Spleen (tissue), 11 donors: Measurements from ENCODE around the gene PRR7. TPM values are rescaled to one million over a fixed set of nuclear protein-coding genes. Genes with fewer than 3 reads are reported as not detected.
A peak's percentile ranks its signal among the peaks of the same experiment; 100 is the strongest.

Source experiments
- DNase-seq: peaks from one replicate; pipeline ENCODE4 v3.0.0-alpha.2; 2020
- H3K27ac ChIP-seq, 8 donors: fragments of 200-600 bp; sonication (generic) in 7 of 8; 1 replicate in 4 of 8; 2 replicates in 4 of 8; pipeline versions ENCODE4 v1.5.0 to v1.8.0; 2016 to 2021; ENCODE audit warnings: inconsistent platforms in 4 of 8, mild to moderate bottlenecking in 4 of 8, moderate library complexity in 1 of 8
- H3K27me3 ChIP-seq, 7 donors: fragments of 200-600 bp; sonication (generic) in 6 of 7; replicated peaks in 1 of 7; 1 replicate in 4 of 7; 2 replicates in 3 of 7; pipeline versions ENCODE4 v1.5.0 to v1.8.0; 2016 to 2021; ENCODE audit warnings: inconsistent platforms in 3 of 7, mild to moderate bottlenecking in 1 of 7
- H3K36me3 ChIP-seq, 6 donors: fragments of 200-600 bp; sonication (generic) in 5 of 6; 1 replicate in 4 of 6; 2 replicates in 2 of 6; pipeline versions ENCODE4 v1.5.0 to v1.8.0; 2016 to 2021; ENCODE audit warnings: inconsistent platforms in 2 of 6
- H3K4me1 ChIP-seq, 6 donors: fragments of 200-600 bp; sonication (generic) in 5 of 6; 1 replicate in 3 of 6; 2 replicates in 3 of 6; pipeline versions ENCODE4 v1.5.0 to v1.8.0; 2016 to 2021; ENCODE audit warnings: inconsistent platforms in 3 of 6
- H3K4me3 ChIP-seq, 8 donors: fragments of 200-600 bp; sonication (generic) in 7 of 8; 1 replicate in 4 of 8; 2 replicates in 4 of 8; pipeline versions ENCODE4 v1.5.0 to v1.8.0; 2016 to 2021; ENCODE audit warnings: inconsistent platforms in 4 of 8, mild to moderate bottlenecking in 4 of 8, moderate library complexity in 2 of 8
- H3K9me3 ChIP-seq, 8 donors: fragments of 200-600 bp; sonication (generic) in 7 of 8; 1 replicate in 4 of 8; 2 replicates in 4 of 8; pipeline versions ENCODE4 v1.5.0 to v1.8.0; 2016 to 2021; ENCODE audit warnings: inconsistent platforms in 4 of 8
- POLR2A ChIP-seq, 3 donors: fragments of 450-650 bp; IDR thresholded peaks; one replicate each; pipeline ENCODE4 v1.5.1; 2017; ENCODE audit warnings: antibody characterized with exemption in 3 of 3, mild to moderate bottlenecking in 1 of 3
- POLR2AphosphoS5 ChIP-seq, 3 donors: sonication (generic); formaldehyde crosslinking; IDR thresholded peaks; one replicate each; pipeline ENCODE4 v1.5.1; 2017; ENCODE audit warnings: antibody characterized with exemption in 3 of 3
- WGBS, 5 donors: extraction: QIAGEN DNeasy Blood & Tissue Kit in 3 of 5; methylation state at CpG; one replicate each; pipeline versions ENCODE4 v1.1.5 to v1.1.7; 2013 to 2018; 5-methylcytosine and 5-hydroxymethylcytosine counted together
- intact Hi-C: fragments of 100-400 bp; cut with DNase I; formaldehyde crosslinking; loops from one replicate; pipeline ENCODE4 v1.15.0; 2023; ENCODE audit warnings: low total_unique reads
- polyA plus RNA-seq, 3 donors: library from polyadenylated mRNA; stranded (reverse); fragments of 200-250 nt; gene quantifications; one replicate each; pipeline ENCODE4 v1.2.1, GENCODE V29; 2013
- total RNA-seq, 7 donors: library from RNA; depleted of rRNA in 3 of 7; stranded (reverse); fragments of >200 nt in 3 of 7; fragmentation: NEBNext Ultra II Directional in 4 of 7; extraction: Animal tissue kit (Norgen Biotek cat#: 25700) in 4 of 7; gene quantifications; one replicate each; pipeline versions ENCODE4 v1.1.0 to v1.2.1, GENCODE V29; 2016 to 2021
- TF ChIP-seq, protein P1 (sequence below), 11 experiments: fragments of 200-600 bp in 7 of 11; fragments of 450-650 bp in 4 of 11; sonication (generic) in 4 of 11; IDR thresholded peaks in 8 of 11; conservative IDR thresholded peaks in 3 of 11; 1 replicate in 7 of 11; 2 replicates in 4 of 11; pipeline versions ENCODE4 v1.4.0 to v1.8.0; 2016 to 2021; ENCODE audit warnings: antibody characterized with exemption in 11 of 11, inconsistent platforms in 4 of 11, mild to moderate bottlenecking in 1 of 11
- donor health status: healthy with polysubstance abuse.
- donor health status: DM: no; HTN: no; CAD: no; lungs with moderate emphysema.
- donor health status: DM: no; HTN: no; CAD: no.
- donor health status: Bipolar disorder and iron deficiency.
- donor health status: healthy.
- donor health status: DM: no; HTN: no; CAD: no.
- donor health status: DM: yes; HTN: yes; CAD: no.

Gene PRR7
- total and polyA plus RNA-seq, 10 donors = 1.7 to 5.7 (median 4.6) TPM; not detected in 1

- intact Hi-C loops = no loop called here
- H3K36me3 ChIP-seq = peaks cover 0 to 30% (median 7%) of the 10 kb centered on the region in 6 donors
- H3K9me3 ChIP-seq = no peaks in the 10 kb centered on the region
- TF ChIP-seq POLR2A (IDR thresholded peaks at IDR 0.05) (no peak), POLR2AphosphoS5 (IDR thresholded peaks at IDR 0.05) (peak; percentile 55 to 73 (median 60))
- TF ChIP-seq, protein P1, sequence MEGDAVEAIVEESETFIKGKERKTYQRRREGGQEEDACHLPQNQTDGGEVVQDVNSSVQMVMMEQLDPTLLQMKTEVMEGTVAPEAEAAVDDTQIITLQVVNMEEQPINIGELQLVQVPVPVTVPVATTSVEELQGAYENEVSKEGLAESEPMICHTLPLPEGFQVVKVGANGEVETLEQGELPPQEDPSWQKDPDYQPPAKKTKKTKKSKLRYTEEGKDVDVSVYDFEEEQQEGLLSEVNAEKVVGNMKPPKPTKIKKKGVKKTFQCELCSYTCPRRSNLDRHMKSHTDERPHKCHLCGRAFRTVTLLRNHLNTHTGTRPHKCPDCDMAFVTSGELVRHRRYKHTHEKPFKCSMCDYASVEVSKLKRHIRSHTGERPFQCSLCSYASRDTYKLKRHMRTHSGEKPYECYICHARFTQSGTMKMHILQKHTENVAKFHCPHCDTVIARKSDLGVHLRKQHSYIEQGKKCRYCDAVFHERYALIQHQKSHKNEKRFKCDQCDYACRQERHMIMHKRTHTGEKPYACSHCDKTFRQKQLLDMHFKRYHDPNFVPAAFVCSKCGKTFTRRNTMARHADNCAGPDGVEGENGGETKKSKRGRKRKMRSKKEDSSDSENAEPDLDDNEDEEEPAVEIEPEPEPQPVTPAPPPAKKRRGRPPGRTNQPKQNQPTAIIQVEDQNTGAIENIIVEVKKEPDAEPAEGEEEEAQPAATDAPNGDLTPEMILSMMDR (IDR thresholded peaks at IDR 0.05 in 8 of 11, conservative IDR thresholded peaks at IDR 0.05 in 3 of 11) = no peak
- H3K27me3 ChIP-seq = peaks cover 0 to 9% (median 0%) of the 10 kb centered on the region in 7 donors
- peak overlapping the region in 7 of 8 donors; percentile 24 to 75 (median 52) for H3K27ac ChIP-seq
- peak; percentile 88 for DNase-seq
- peaks cover 16 to 70% (median 58%) of the 10 kb centered on the region in 6 donors for H3K4me1 ChIP-seq
- peak overlapping the region in 1 of 8 donors; percentile 1 for H3K4me3 ChIP-seq
- 25 to 36% (median 29%) methylated on average over 18 of the region's 18 CpGs for WGBS, 5 donors
Observed at GRCh38 chr5:177478711-177479646, 32.4 kb downstream of the PRR7 start.

GRCh38 chr5:177479774-177480173 lies 33.2 kb downstream of the PRR7 start:
- Histone ChIP-seq H3K27me3 (peaks cover 0 to under 1% (median 0%) of the 10 kb centered on the region in 7 donors), H3K4me1 (peaks cover 16 to 62% (median 52%) of the 10 kb centered on the region in 6 donors), H3K36me3 (peaks cover 0 to 38% (median 8%) of the 10 kb centered on the region in 6 donors), H3K4me3 (no peak overlapping the region), H3K27ac (peak overlapping the region in 7 of 8 donors; percentile 24 to 75 (median 52)), H3K9me3 (no peaks in the 10 kb centered on the region)
- intact Hi-C loops = no loop called here
- no peak for DNase-seq
- 42 to 57% (median 50%) methylated on average over 14 of the region's 14 CpGs for whole genome bisulfite sequencing, 5 donors
- TF ChIP-seq, protein P1 (IDR thresholded peaks at IDR 0.05 in 8 of 11, conservative IDR thresholded peaks at IDR 0.05 in 3 of 11) = no peak
- TF ChIP-seq POLR2A (IDR thresholded peaks at IDR 0.05) = no peak
- peak in 2 of 3 donors; percentile 6 to 18 for TF ChIP-seq POLR2AphosphoS5 (IDR thresholded peaks at IDR 0.05)

DNA sequence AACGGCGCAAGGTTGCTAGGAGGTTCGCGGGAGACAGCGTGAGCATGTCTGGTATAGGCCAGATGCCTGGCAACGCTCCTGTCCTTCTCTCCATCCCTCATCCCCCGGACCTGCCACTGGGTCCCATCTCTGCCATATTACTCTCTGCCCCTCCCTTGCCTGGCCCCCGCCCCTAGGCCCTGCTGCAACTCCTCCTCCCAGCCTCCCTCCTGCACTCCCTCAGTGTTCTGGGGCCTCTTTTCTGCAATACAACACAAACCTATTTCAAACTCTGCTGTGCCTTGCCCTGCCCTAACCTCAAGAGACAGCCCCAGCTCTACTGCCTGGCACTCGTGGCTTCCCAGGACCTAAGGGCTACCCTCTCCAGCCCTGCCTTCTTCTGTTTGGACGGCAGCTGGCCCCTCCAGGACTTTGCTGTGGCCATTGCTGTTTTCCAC lies 35.8 kb downstream of the PRR7 start:
- Histone ChIP-seq H3K9me3 (no peaks in the 10 kb centered on the region), H3K27me3 (no peaks in the 10 kb centered on the region), H3K36me3 (peaks cover 0 to 64% (median 22%) of the 10 kb centered on the region in 6 donors), H3K27ac (no peak overlapping the region), H3K4me3 (no peak overlapping the region), H3K4me1 (peaks cover 16 to 37% (median 29%) of the 10 kb centered on the region in 6 donors)
- 90 to 98% (median 94%) methylated on average over 10 of the region's 10 CpGs for WGBS, 5 donors
- no peak for TF ChIP-seq POLR2AphosphoS5 (IDR thresholded peaks at IDR 0.05)
- TF ChIP-seq, protein P1 (IDR thresholded peaks at IDR 0.05 in 8 of 11, conservative IDR thresholded peaks at IDR 0.05 in 3 of 11) = no peak
- intact Hi-C loops = no loop called here
- DNase-seq = peak; percentile 54

DNA sequence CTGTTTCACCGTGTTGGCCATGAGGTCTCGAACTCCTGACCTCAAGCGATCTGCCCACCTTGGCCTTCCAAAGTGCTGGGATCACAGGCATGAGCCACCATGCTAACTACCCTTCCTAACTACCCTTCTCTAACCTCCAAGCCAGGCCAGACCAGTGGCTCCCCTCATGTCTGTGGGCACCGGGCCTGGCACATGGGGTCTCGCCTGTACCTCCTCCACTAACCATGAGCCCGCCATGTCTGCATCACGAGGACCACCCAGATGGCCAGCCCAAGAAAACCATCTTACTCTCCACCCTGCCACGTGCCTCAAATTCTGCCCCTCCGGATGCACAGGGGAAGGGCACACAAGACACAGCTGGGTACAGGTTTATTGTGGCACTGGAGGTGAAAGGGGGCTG lies 36.4 kb downstream of the PRR7 start:
- DNase-seq = peak; percentile 35
- intact Hi-C loops = no loop called here
- Histone ChIP-seq H3K36me3 (peaks cover 0 to 71% (median 29%) of the 10 kb centered on the region in 6 donors), H3K9me3 (no peaks in the 10 kb centered on the region), H3K4me3 (no peak overlapping the region), H3K4me1 (peaks cover 16 to 30% (median 25%) of the 10 kb centered on the region in 6 donors), H3K27ac (no peak overlapping the region), H3K27me3 (no peaks in the 10 kb centered on the region)
- WGBS, 5 donors = 94 to 97% (median 95%) methylated on average over 9 of the region's 9 CpGs
- TF ChIP-seq, protein P1 (IDR thresholded peaks at IDR 0.05 in 8 of 11, conservative IDR thresholded peaks at IDR 0.05 in 3 of 11) = no peak
- no peak for TF ChIP-seq POLR2A (IDR thresholded peaks at IDR 0.05)
